GM21526 (cell line): Measurements from ENCODE around the gene RCE1.
"Not testable (repeated sequence)": the region's sequence is repeated elsewhere in the genome, so short reads cannot be mapped to it uniquely, and the experiment has no call there.

Experiments used
- ATAC-seq: cut with Tn5 transposase; IDR thresholded peaks from one replicate; pipeline ENCODE4 v1.9.1; 2021; ENCODE audit warnings: moderate library complexity; ENCODE audit not compliant: unreplicated experiment, low FRiP score

RCE1 gene, protein sequence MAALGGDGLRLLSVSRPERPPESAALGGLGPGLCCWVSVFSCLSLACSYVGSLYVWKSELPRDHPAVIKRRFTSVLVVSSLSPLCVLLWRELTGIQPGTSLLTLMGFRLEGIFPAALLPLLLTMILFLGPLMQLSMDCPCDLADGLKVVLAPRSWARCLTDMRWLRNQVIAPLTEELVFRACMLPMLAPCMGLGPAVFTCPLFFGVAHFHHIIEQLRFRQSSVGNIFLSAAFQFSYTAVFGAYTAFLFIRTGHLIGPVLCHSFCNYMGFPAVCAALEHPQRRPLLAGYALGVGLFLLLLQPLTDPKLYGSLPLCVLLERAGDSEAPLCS

DNA sequence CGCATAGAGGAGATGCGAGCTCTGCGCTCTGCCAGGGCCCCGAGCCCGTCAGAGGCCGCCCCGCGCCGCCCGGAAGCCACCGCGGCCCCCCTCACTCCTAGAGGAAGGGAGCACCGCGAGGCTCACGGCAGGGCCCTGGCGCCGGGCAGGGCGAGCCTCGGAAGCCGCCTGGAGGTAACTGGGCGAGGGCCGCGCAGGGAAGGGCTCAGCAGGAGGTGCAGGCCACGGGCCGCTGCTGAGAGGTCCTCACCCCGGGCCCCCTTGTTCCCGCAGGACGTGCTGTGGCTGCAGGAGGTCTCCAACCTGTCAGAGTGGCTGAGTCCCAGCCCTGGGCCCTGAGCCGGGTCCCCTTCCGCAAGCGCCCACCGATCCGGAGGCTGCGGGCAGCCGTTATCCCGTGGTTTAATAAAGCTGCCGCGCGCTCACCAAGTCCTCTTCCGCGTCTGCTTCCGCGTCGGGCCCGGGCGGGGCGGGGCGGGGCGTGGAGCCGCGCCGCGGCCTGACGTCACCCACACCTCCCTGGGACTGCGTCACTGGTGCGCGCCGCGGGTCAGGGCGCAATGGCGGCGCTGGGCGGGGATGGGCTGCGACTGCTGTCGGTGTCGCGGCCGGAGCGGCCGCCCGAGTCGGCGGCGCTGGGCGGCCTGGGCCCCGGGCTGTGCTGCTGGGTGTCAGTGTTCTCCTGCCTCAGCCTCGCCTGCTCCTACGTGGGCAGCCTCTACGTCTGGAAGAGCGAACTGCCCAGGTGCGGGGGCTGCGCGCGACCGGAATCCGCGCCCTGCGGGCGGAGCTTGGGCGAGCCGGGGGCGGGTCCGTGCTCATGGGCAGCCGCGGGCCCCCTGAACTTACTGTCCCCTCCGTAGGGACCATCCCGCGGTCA lies at the start of gene RCE1:
TSS of gene RCE1 (plus strand) at position 546 of the 880 bp plus-strand sequence. CDS start at position 561, 15 bp downstream.
- peak; percentile 63 for ATAC-seq

DNA sequence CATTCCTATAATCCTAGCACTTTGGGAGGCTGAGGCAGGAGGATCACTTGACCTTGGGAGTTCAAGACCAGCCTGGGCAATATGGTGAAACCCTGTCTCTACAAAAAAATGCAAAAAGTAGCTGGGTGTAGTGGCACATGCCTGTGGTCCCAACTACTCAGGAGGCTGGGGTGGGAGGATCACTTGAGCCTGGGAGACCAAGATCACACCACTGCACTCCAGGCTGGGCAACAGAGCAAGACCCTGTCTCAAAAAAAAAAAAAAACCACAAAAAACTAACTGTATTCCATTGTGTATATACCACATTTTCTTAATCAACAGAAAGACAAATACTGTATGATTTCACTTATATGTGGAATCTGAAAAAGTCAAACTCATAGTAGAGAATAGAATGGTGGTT lies 43.4 kb upstream of the RCE1 start:
- ATAC-seq: not testable (repeated sequence)

DNA sequence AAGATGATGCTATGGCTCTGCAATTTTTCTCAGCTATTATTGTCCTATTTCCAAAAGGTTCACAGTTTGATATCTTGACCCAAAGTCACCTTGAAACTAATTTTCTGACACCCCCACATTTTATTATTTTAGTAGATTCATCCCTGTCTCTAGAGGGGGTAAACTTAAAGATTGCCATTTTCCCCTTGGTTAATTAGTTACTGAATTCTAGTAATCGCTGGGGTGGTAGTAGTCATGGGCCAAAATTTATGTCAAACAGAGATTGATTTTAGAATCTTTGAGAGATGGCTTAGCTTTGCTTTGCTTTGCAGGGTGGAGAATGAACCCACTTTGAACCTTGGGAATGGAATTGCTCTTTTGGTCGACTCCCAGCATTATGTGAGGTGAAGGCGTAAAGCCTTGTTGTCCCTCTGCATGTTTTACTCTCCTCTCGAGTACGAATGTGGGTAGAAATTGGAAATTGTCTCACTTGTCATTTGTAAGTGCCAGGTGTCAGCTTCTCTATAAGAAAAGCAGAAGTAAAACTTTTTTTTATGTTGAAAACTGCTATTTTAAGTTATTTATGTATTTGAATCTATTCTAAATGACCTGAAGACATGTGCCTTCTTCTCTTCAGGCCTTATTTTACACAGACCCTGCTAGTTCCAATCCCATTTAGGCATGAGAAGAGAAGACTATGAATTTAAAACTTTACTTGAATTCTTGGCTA lies 42.4 kb upstream of the RCE1 start:
- ATAC-seq: peak; percentile 71

GRCh38 chr11:66809592-66809991 lies 33.6 kb upstream of the RCE1 start:
- ATAC-seq: no peak

GRCh38 chr11:66810576-66811185 lies 32.6 kb upstream of the RCE1 start:
- ATAC-seq: no peak

DNA sequence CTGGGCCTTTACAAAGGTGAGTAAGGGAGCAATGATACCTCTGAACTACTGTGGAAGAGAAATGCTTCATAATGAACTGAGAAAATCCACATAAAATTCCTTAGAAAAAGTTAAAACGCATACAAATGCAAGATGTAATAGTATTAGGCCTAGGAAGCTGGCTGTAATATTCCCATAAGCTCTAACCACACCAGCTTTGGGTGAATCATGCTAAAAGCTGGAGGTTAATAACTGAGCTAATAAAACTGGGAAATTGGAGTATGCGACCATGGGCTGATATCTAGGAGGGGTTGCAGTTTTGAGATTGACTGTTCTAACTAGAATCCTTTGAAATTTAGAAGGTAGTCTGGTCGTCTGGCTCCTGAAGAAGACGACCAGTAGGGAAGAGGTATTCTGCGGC lies 28.6 kb upstream of the RCE1 start:
- no peak for ATAC-seq

- no peak for ATAC-seq
Observed at GRCh38 chr11:66815646-66816045, 27.6 kb upstream of the RCE1 start.

DNA sequence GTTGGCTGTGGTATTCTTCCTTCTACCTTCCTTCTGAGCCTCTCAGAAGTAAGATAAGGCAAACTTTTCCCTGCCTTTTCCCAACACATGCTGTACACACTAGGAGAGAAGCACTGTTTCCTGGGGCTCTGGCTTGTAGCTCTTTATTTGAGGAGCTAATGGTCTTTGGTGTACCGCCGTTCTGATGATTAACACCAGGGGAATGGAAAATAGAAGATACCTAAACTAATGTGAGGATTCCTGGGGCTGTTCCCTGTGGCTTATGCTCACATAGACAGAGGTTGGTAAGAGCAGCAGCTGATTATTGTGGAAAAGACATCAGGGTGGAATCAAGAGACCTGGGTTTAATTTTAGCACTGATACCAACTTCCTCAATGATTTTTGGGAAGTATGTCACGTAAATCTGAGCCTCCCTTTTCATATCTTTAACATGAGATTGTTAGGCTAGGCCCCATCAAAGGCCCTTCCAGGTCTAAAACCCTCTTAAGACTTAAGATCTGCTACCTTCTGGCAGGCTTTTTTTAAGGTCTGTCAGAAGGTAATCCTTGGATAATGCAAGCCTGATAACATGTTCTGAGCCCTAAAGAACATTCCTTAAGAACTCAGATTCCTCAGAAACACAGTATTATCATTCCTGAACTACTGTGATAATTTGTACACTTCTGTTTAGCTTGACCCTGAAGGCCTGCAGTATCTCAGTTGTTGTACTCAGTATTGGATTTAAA lies 24.8 kb upstream of the RCE1 start:
- no peak for ATAC-seq

- no peak for ATAC-seq
Observed at GRCh38 chr11:66820381-66820780, 22.9 kb upstream of the RCE1 start.

DNA sequence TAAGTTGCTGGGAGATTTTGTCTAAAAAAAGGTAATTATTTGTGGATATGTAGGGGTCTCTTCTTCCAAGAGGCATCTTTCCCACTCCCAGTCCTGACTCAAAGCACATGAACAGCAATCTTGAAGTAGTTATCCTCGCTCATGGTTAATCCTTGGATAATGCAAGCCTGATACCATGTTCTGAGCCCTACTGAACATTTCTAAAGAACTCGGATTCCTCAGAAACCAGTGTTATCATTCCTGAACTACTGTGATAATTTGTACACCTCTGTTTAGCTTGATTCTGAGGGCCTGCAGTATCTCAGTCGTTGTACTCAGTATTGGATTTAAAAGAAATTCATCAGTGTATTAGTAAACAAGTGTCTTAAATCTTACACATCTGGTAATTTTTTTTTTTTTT lies 22.3 kb upstream of the RCE1 start:
- ATAC-seq: no peak

- no peak for ATAC-seq
Observed at GRCh38 chr11:66823700-66824099, 19.5 kb upstream of the RCE1 start.

DNA sequence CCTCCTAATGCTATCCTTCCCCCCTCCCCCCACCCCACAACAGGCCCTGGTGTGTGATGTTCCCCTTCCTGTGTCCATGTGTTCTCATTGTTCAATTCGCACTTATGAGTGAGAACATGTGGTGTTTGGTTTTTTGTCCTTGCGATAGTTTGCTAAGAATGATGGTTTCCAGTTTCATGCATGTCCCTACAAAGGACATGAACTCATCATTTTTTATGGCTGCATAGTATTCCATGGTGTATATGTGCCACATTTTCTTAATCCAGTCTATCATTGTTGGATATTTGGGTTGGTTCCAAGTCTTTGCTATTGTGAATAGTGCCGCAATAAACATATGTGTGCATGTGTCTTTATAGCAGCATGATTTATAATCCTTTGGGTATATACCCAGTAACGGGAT lies 18.7 kb upstream of the RCE1 start:
- not testable (repeated sequence) for ATAC-seq

DNA sequence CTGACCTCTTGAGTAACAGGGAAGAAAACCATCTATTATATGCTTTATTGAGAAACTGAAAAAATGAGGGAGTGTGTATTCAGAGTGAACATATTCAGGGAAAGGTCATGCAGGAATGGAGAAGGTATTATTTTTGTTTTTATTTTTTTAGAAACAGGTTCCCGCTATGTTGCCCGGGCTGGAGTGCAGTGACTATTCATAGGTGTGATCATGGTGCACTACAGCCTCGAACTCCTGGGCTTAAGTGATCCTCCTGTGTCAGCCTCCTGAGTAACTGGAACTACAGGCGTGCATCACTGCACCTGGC lies 8.7 kb upstream of the RCE1 start:
- no peak for ATAC-seq

GRCh38 chr11:66834943-66835342 lies 8.3 kb upstream of the RCE1 start:
- no peak for ATAC-seq

- ATAC-seq: no peak
Observed at GRCh38 chr11:66835768-66836405, 7.4 kb upstream of the RCE1 start.

DNA sequence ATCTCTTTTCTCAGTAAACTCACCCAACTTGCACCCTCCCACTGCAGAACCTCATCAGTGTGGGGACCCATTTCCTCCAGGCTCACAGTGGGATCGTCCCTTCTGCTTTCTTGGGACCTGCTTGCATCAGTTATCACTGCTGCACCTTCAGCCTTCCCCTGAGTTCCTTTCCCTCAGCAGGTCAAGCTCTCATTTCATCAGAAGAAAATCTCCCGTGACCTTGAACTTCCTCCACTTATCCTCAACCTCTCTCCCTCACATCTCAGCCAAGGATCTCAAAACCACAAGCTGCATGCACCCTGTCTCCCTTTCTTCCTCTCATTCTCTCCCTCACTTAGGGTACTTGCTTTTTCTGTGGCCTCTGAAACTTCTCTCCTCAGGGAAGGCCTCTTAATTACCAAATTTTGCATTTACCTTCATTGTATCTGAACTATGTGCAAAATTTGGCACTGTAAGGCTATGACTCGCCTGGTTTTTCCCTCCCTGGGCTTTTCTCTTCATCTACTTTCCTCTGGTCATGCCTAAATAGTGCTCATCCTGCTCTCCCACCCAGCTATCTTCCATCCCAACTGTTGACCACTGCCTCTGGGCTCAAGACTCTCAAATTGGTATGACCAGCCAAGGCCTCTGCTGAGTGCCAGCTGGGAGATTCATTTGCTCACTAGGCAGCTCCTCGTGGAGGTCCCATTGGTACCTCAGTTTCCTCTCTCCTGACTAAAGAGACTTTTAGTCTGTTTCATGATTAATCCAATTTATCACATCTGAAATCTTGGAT lies 2.7 kb upstream of the RCE1 start:
- no peak for ATAC-seq

DNA sequence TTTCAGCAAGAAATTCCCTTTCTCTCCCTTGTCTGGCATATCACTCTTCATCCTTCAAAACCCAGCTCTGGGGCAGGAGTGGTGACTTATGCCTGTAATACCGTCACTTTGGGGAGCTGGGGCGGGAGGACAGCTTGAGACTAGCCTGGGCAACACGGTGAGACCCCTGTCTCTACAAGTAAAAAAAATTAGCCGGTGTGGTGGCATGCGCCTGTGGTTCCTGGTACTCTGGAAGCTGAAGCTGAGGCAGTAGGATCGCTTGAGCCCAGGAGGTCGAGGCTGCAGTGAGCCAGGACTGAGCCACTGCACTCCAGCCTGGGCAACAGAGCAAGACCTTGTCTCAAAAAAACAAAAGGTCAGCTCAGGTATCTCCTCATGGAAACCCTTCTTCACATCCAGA lies 1.4 kb upstream of the RCE1 start:
- ATAC-seq: no peak

DNA sequence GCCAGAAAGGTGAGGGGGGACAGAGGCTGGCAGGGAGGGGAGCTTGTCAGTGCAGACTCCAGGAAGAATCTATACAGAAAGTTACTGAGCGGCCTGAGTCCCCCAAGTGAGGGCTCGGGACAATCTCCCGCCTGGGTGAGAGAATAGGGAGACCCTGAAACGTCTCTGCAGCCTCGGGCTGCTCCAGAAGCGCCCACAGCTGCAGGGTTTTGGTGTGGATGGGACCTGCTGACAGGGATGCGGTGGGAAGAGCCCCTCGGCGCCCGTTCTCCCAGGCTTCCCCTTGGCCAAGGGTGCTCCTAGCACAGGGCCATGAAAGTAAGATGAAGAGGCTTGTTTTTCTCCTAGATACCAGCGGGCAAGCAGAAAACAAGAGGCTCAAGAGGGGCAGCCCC lies 743 bp upstream of the RCE1 start:
- ATAC-seq: no peak
